ENCODE measurements around the gene FLRT2. TPM values are rescaled to one million over a fixed set of nuclear protein-coding genes. Genes with fewer than 3 reads are reported as not detected.

The FLRT2 gene
- total and polyA plus RNA-seq, 10 of the 15 experiments (the other 5 are each of a cell fraction or from before 2014, with no cell fraction given) = 0.03 to 0.13 TPM; not detected in 8

DNA sequence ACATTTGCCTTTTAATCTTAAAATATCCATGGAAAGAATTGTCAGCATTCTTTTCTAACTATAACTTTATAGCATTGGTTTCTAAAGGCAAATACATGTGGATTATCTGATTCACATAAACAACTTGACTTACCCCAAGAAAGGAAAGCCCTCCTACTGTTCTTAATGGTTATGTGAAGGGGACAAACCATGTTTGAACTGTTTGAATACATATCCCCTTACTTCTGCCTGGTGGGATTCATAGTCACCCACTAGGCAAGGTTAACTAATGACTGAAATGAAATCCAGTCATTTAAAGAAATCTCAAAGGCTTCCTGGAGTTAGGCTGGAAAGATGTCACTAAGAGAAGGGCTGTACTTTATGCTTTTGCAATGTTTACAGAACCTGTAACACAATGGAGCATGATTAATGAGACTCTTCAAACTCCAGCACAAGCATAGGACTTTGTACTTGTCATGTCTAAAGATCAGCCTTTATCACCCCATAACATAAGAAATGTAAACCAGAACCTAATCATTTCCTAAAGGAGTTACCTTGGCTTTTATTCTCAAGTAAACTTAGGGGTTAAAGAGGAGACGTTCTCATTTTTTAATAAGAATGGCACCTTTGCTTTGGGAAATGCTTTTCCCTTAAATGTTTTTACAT lies 10.2 kb upstream of the FLRT2 start:
- no peak overlapping the region for H3K27ac ChIP-seq (ENCODE audit: control insufficient read depth, insufficient read depth)
- H3K9ac ChIP-seq (ENCODE audit: control insufficient read depth, insufficient read depth, low read length) = no peak overlapping the region
- FAIRE-seq = no peak
- ChIA-PET SMC1A (ENCODE audit: uncharacterized antibody, unreplicated experiment) (no interaction called here), CTCF (no interaction called here), RAD21 (ENCODE audit: unreplicated experiment) (no interaction called here), POLR2A (no interaction called here)
- H4K20me1 ChIP-seq (ENCODE audit: control insufficient read depth, insufficient read depth) = no peaks in the 10 kb centered on the region
- WGBS (ENCODE audit: insufficient coverage, insufficient replicate concordance, low lambda C conversion rate, missing lambda C conversion rate) = 0% methylated on average over 1 of the region's 1 CpG
- no peaks in the 10 kb centered on the region for H3K27me3 ChIP-seq (replicated peaks in 1 of 2; ENCODE audit: control insufficient read depth in 2 of 2, insufficient read depth in 2 of 2, low read length in 1 of 2)
- intact Hi-C loops (cut with micrococcal nuclease; ENCODE audit: unreplicated experiment) (no loop called here), in situ Hi-C loops (cut with MboI) (no loop called here)
- no peak for DNase-seq (ENCODE audit: low read depth, low spot score)
- TF ChIP-seq CHD1 (IDR thresholded peaks at IDR 0.05; ENCODE audit: low read depth, low read length) (no peak), PAX5 (IDR thresholded peaks at IDR 0.05; ENCODE audit: borderline replicate concordance, low read depth, low read length) (no peak), MEF2B (IDR thresholded peaks at IDR 0.05; ENCODE audit: partially characterized antibody, poor library complexity, severe bottlenecking) (no peak), RAD51 (IDR thresholded peaks at IDR 0.05) (no peak), CHD4 (IDR thresholded peaks at IDR 0.05) (no peak), NR2C1 (IDR thresholded peaks at IDR 0.05) (no peak), KAT2A (conservative IDR thresholded peaks at IDR 0.05; ENCODE audit: control insufficient read depth, low read depth, low read length) (no peak), HDAC2 (IDR thresholded peaks at IDR 0.05) (no peak), KLF5 (IDR thresholded peaks at IDR 0.05; ENCODE audit: partially characterized antibody) (no peak)
- TF ChIP-seq, protein P1, sequence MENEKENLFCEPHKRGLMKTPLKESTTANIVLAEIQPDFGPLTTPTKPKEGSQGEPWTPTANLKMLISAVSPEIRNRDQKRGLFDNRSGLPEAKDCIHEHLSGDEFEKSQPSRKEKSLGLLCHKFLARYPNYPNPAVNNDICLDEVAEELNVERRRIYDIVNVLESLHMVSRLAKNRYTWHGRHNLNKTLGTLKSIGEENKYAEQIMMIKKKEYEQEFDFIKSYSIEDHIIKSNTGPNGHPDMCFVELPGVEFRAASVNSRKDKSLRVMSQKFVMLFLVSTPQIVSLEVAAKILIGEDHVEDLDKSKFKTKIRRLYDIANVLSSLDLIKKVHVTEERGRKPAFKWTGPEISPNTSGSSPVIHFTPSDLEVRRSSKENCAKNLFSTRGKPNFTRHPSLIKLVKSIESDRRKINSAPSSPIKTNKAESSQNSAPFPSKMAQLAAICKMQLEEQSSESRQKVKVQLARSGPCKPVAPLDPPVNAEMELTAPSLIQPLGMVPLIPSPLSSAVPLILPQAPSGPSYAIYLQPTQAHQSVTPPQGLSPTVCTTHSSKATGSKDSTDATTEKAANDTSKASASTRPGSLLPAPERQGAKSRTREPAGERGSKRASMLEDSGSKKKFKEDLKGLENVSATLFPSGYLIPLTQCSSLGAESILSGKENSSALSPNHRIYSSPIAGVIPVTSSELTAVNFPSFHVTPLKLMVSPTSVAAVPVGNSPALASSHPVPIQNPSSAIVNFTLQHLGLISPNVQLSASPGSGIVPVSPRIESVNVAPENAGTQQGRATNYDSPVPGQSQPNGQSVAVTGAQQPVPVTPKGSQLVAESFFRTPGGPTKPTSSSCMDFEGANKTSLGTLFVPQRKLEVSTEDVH (IDR thresholded peaks at IDR 0.05; ENCODE audit: low read depth, partially characterized antibody) = no peak
- TF ChIP-seq, protein P2, sequence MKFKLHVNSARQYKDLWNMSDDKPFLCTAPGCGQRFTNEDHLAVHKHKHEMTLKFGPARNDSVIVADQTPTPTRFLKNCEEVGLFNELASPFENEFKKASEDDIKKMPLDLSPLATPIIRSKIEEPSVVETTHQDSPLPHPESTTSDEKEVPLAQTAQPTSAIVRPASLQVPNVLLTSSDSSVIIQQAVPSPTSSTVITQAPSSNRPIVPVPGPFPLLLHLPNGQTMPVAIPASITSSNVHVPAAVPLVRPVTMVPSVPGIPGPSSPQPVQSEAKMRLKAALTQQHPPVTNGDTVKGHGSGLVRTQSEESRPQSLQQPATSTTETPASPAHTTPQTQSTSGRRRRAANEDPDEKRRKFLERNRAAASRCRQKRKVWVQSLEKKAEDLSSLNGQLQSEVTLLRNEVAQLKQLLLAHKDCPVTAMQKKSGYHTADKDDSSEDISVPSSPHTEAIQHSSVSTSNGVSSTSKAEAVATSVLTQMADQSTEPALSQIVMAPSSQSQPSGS (IDR thresholded peaks at IDR 0.05; ENCODE audit: low read length) = no peak
- TF ChIP-seq, protein P3, sequence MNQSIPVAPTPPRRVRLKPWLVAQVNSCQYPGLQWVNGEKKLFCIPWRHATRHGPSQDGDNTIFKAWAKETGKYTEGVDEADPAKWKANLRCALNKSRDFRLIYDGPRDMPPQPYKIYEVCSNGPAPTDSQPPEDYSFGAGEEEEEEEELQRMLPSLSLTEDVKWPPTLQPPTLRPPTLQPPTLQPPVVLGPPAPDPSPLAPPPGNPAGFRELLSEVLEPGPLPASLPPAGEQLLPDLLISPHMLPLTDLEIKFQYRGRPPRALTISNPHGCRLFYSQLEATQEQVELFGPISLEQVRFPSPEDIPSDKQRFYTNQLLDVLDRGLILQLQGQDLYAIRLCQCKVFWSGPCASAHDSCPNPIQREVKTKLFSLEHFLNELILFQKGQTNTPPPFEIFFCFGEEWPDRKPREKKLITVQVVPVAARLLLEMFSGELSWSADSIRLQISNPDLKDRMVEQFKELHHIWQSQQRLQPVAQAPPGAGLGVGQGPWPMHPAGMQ (IDR thresholded peaks at IDR 0.05; ENCODE audit: borderline replicate concordance) = no peak
- H3K4me2 ChIP-seq (ENCODE audit: control insufficient read depth, insufficient read depth) = no peak overlapping the region
- H3K4me3 ChIP-seq = no peak overlapping the region
- H3K79me2 ChIP-seq (ENCODE audit: control insufficient read depth, insufficient read depth, low read length) = no peaks in the 10 kb centered on the region
- BruUV-seq (replicated peaks) = no TSS peak
- no peaks in the 10 kb centered on the region for H3K4me1 ChIP-seq (ENCODE audit: control insufficient read depth, insufficient read depth, low read length)
- no peak overlapping the region for H2AFZ ChIP-seq (ENCODE audit: control insufficient read depth, low read depth, low read length)
- no peak for ATAC-seq
- H3K36me3 ChIP-seq (ENCODE audit: control insufficient read depth in 2 of 2, insufficient read depth in 2 of 2, low read length in 1 of 2) = no peaks in the 10 kb centered on the region
- no peaks in the 10 kb centered on the region for H3K9me3 ChIP-seq (replicated peaks; ENCODE audit: control insufficient read depth, insufficient read depth, low read length)

All from GM12878 (cell line).